ENCODE measurements around the gene ASPRV1.

GRCh38 chr2:69933254-69933828 is 28.1 kb downstream of the ASPRV1 start:
- no peak for TF ChIP-seq FOXA1 (IDR thresholded peaks at IDR 0.05)
- no peak for TF ChIP-seq CTCF (IDR thresholded peaks at IDR 0.05; ENCODE audit: low read depth, low read length, missing input control)
- TF ChIP-seq REST (IDR thresholded peaks at IDR 0.05): no peak
- no peak for TF ChIP-seq RXRA (IDR thresholded peaks at IDR 0.05)
- no peak for TF ChIP-seq GABPA (IDR thresholded peaks at IDR 0.05 in 1 of 2, conservative IDR thresholded peaks at IDR 0.05 in 1 of 2)
- no peak for TF ChIP-seq RAD21 (IDR thresholded peaks at IDR 0.05)
- TF ChIP-seq ZBTB33 (IDR thresholded peaks at IDR 0.05): no peak
- no peak for TF ChIP-seq SP1 (IDR thresholded peaks at IDR 0.05)
- peak; percentile 16 for TF ChIP-seq MAX (IDR thresholded peaks at IDR 0.05)

Data from liver (tissue), 3 donors.